Retina (tissue), 1 donor: ENCODE measurements around the gene NUDT21.
"Not testable (repeated sequence)": the region's sequence is repeated elsewhere in the genome, so short reads cannot be mapped to it uniquely, and the experiment has no call there.

Experiments
- DNase-seq: peaks from one replicate; pipeline ENCODE4 v3.0.0-alpha.2; 2016

NUDT21 gene

GRCh38 chr16:56415875-56416274 is 35.3 kb downstream of the NUDT21 start:
- no peak for DNase-seq

- DNase-seq: no peak
Observed at GRCh38 chr16:56414366-56414765, 36.8 kb downstream of the NUDT21 start.

- DNase-seq: no peak
Observed at GRCh38 chr16:56413381-56413780, 37.8 kb downstream of the NUDT21 start.

DNA sequence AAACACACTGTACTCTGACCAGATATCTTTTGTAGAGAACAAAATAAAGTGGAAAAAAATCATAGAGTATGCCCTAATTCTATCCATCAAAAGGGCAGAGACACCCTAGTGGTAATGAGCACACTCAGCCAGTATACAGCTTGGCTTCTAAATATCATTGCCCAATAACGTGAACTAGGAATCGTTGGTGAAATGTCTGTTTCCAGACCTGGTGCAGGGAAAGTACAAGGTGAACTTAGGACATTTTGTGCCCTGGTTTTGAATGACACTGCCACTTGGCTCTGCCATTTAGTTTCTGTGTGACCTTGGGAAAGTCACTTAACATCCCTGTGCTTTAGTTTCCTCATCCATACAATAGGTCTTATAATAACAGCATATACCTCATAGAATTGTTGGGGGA is 39.5 kb downstream of the NUDT21 start:
- DNase-seq: no peak

DNA sequence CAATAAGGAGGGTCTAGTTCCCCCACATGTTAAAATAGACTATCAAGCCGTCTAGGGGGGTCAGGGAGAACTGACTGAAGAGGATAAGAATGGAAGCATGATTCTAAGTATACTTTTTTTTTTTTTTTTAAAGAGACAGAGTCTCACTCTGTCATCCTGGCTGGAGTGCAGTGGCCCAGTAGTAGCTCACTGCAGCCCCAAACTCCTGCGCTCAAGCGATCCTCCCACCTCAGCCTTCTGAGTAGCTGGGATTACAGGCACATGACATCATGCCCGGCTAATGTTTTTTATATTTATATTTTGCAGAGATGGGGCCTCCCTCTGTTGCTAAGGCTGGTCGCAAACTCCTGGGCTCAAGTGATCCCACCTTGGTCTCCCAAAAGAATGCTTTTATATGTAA is 40.0 kb downstream of the NUDT21 start:
- DNase-seq: no peak

DNA sequence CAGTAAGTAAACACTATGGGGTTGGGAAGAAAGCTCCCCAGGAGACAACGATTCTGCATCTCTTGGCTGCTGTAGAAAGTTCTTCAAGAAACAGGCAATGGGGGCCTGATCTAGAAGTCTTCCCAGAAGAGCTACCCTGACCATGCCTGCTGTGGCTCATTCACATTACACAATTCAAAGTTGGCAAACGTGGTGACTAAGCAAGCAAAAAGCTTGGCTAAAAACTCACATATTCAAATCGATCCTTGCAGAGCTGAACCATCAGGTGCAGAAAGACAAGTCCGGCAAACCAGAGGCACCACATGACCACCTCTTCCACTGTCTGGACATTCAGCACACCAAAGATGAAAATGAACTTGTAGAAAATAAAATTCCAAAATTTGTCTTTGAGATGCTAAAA is 41.9 kb downstream of the NUDT21 start:
- no peak for DNase-seq

DNA sequence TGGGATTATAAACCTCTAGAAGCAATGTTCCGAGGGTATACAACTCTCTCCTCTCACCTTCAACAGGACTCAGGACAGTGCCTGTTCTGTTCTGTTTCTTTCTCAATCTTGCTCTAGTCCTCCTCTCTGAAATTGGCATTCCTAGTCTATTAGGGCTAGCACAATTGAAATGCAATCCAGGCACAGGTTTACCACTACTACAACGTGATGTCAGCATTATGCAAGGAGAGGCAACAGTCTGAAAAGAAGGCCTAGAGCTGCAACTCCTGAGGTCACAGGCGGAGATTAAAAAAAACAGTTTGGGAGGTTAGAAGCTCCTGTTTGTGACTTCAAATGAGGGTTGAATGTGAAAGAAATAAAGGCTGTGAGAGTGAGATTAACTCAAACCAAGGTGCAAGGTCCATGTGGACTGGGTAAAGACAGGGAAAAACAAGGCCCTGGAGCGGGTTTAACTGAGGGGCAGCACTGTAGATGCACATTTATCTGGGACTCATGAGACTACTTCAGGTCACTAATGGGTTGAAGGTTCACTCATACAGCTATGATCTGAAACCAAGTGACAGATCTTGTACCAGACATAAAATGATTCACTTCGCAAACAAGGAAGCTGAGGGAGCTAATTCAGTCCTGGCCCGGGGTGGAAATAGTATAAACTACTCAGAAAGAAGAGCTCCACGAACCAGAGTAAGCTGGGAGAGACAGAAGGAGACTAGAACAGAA is 42.6 kb downstream of the NUDT21 start:
- no peak for DNase-seq

- no peak for DNase-seq
Observed at GRCh38 chr16:56405977-56406672, 45.0 kb downstream of the NUDT21 start.

GRCh38 chr16:56401482-56401881 is 49.6 kb downstream of the NUDT21 start:
- no peak for DNase-seq

GRCh38 chr16:56400458-56400857 is 50.7 kb downstream of the NUDT21 start:
- DNase-seq: no peak

DNA sequence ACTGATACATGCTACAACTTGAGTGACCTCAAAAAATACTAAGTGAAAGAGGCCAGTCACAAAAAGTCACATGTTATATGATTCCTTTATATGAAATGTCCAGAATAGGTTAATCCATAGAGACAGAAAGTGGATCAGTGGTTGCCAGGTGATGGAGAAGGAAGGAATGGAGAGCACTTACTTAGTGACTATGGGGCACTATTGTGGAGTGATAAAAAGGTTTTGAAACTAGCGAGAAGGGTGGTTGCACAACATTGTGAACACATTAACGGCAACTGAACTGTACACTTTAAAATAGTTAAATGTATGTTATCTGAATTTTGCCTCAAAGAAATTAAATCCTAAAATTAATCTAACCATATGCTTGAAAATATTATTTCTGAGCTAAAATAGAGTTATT is 51.6 kb downstream of the NUDT21 start:
- DNase-seq: no peak

DNA sequence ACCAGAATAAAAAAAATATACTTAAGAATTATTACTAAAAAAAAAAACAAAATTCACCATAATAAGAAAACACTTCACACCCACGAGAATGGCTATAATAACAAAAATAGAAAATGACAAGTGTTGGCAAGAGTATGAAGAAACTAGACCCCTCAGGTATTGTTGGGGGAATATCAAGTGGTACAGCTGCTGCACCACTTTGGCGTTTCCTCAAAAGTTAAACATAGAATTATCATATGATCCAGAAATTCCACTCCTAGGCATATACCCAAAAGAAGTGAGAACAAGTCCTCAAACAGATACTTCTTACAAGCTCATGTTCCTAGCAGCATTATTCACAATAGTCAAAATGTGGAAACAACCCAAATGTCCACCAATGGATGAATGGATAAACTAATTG is 52.1 kb downstream of the NUDT21 start:
- DNase-seq: no peak

GRCh38 chr16:56396724-56397123 is 54.4 kb downstream of the NUDT21 start:
- DNase-seq: not testable (repeated sequence)

GRCh38 chr16:56389554-56389953 is 61.6 kb downstream of the NUDT21 start:
- no peak for DNase-seq

DNA sequence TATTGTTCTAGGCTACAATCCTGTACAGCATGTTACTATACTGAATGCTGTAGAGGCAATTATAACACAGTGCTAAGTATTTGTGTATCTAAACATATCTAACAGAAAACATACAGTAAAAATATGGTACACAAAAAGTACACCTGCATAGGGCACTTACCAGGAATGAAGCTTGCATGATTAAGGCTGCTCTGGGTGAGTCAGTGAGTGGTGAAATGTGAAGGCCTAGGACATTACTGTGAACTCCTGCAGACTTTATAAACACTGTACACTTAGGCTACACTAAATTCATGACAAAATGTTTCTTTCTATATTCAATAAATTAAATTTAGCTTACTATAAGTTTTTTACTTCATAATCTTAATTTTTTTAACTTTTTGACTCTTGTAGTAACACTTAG is 62.9 kb downstream of the NUDT21 start:
- DNase-seq: no peak

- no peak for DNase-seq
Observed at GRCh38 chr16:56387396-56387795, 63.7 kb downstream of the NUDT21 start.

DNA sequence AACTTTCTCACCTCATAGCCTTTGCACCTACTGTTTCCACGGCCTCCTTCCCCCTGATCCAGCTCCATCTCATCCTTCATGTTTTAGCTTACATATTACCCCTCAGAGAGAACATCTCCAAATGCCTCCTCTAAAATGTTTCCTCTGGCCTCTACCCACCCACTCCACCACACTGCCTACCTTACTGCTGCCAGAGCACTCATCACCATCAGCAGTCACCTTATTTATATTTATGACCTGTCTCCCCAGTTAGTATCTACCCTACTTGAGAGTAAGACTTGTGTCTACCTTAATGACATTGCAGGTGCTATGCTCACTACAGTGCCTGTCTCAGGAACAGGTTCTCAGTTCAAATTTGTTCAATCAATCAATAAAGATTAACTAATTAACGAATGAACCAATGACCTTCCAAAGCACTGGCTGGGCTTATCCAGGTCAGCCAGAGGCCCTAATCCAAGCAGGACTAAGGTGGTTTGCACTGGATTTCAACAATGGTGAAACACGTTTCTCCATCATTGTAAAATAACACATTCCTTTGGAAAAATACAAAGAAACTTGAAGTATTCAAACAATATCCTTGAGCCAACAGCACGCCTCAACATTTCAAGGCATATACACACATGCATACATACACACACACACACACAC is 66.9 kb downstream of the NUDT21 start:
- DNase-seq: no peak

DNA sequence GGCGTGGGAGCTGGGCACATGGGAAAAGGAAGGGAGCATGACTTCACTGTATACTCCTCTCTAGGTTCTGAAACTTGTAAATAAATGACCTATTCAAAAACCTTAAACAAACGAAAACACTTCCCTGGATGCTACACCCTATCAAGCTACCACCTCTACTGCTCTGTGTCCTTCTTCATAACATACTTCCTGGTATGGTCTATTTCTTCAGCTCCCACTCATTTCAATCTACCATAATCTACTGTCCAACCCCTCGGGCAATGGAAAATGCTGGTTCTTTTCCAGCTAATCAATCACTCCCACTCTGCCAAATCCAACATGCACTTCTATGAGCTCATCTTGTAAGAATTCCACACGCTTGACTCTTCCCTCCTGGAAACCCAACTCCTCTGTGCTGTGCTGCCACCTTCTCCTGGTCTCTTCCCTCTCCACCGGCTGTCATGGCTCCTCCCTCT is 68.2 kb downstream of the NUDT21 start:
- DNase-seq: no peak

DNA sequence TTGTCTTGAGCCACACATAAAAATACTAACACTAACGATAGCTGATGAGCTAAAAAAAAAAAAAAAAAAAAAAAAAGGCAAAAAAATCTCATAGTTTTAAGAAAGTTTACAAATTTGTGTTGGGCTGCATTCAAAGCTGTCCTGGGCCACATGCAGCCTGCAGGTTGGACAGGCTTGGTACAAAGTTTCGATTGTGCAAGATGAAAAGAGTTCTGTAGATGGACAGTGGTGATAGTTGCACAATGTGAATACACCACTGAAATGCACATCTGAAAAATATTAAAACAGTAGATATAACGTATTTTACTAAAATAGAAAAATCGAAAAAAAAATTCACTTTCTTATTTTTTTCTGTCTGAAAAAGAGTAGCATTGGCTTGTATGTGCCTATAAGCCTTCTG is 68.7 kb downstream of the NUDT21 start:
- no peak for DNase-seq

GRCh38 chr16:56380778-56381485 is 70.2 kb downstream of the NUDT21 start:
- not testable (repeated sequence) for DNase-seq
